IMR-90 (cell line): ENCODE results near the gene PAGE4. TPM values are rescaled to one million over a fixed set of nuclear protein-coding genes. Genes with fewer than 3 reads are reported as not detected.

Experiments used
- ATAC-seq: fragments of 200-7000 bp; cut with Tn5 transposase; 2 replicates; pipeline ENCODE4 v1.9.1; 2020; ENCODE audit warnings: low read depth, mild to moderate bottlenecking, moderate library complexity
- BruUV-seq: library from RNA; stranded (reverse); fragments of 400-500 nt; replicated peaks from 2 replicates; lab custom pipeline; 2021; lab: Mats Ljungman, UMichigan
- CTCF ChIA-PET: fragments of 300-600 bp; formaldehyde crosslinking; extraction: SDS; loops from one replicate; lab custom pipeline; 2021; ENCODE audit warnings: antibody characterized with exemption; lab: Yijun Ruan, JAX
- POLR2A ChIA-PET: fragments of 300-600 bp; sonication (Branson Sonifier 250); formaldehyde crosslinking; loops from one replicate; lab custom pipeline; 2022; ENCODE audit warnings: antibody characterized with exemption; ENCODE audit not compliant: unreplicated experiment; lab: Charles Lee
- DNase-seq: peaks from one replicate; pipeline ENCODE4 v3.0.0; 2013
- H2AFZ ChIP-seq: replicated peaks from 2 replicates; pipeline ENCODE3; 2013; ENCODE audit warnings: low read length, mild to moderate bottlenecking; ENCODE audit not compliant: poor library complexity
- H2AK5ac ChIP-seq: 2 replicates; pipeline ENCODE4 v1.6.1; 2013; ENCODE audit warnings: low read depth, low read length, inconsistent platforms
- H2AK9ac ChIP-seq: replicated peaks from 2 replicates; pipeline ENCODE3; 2013; ENCODE audit warnings: mild to moderate bottlenecking, low read depth, low read length, moderate library complexity; ENCODE audit not compliant: poor library complexity
- H2BK120ac ChIP-seq: 2 replicates; pipeline ENCODE4 v1.6.1; 2013; ENCODE audit warnings: low read depth, low read length, inconsistent platforms
- H2BK15ac ChIP-seq: 3 replicates; pipeline ENCODE4 v1.6.1; 2013; ENCODE audit warnings: low read depth, low read length, inconsistent platforms
- H2BK20ac ChIP-seq: 2 replicates; pipeline ENCODE4 v1.6.1; 2013; ENCODE audit warnings: low read depth, mild to moderate bottlenecking, inconsistent platforms, low read length, moderate library complexity
- H2BK5ac ChIP-seq: 2 replicates; pipeline ENCODE4 v1.6.1; 2013; ENCODE audit warnings: mild to moderate bottlenecking, low read depth, low read length, inconsistent platforms; ENCODE audit not compliant: poor library complexity, severe bottlenecking
- H3K14ac ChIP-seq: replicated peaks from 2 replicates; pipeline ENCODE4 v1.6.1; 2013; ENCODE audit warnings: low read depth, low read length, inconsistent platforms
- H3K18ac ChIP-seq: 2 replicates; pipeline ENCODE4 v1.6.1; 2013; ENCODE audit warnings: low read depth, low read length, control low read depth
- H3K23ac ChIP-seq: 2 replicates; pipeline ENCODE4 v1.6.1; 2013; ENCODE audit warnings: low read depth, low read length, inconsistent platforms
- H3K27ac ChIP-seq: 2 replicates; pipeline ENCODE4 v1.5.1; 2013; ENCODE audit warnings: mild to moderate bottlenecking, control low read depth, low read length; ENCODE audit not compliant: insufficient read depth
- H3K27me3 ChIP-seq: 2 replicates; pipeline ENCODE4 v1.6.1; 2013; ENCODE audit warnings: low read length; ENCODE audit not compliant: control insufficient read depth, insufficient read depth
- H3K36me3 ChIP-seq: 2 replicates; pipeline ENCODE4 v1.6.1; 2013; ENCODE audit warnings: low read length, mixed read lengths; ENCODE audit not compliant: control insufficient read depth, insufficient read depth
- H3K4ac ChIP-seq: 2 replicates; pipeline ENCODE4 v1.6.1; 2013; ENCODE audit warnings: low read depth, low read length, inconsistent platforms
- H3K4me1 ChIP-seq: 2 replicates; pipeline ENCODE4 v1.6.1; 2013; ENCODE audit warnings: low read length, mixed read lengths; ENCODE audit not compliant: control insufficient read depth, insufficient read depth
- H3K4me2 ChIP-seq: 2 replicates; pipeline ENCODE4 v1.6.1; 2013; ENCODE audit warnings: low read depth, mild to moderate bottlenecking, control low read depth, low read length, moderate library complexity
- H3K4me3 ChIP-seq: 2 replicates; pipeline ENCODE4 v1.5.1; 2013; ENCODE audit warnings: low read depth, mild to moderate bottlenecking, control low read depth, low read length, moderate library complexity; ENCODE audit not compliant: insufficient read depth
- H3K56ac ChIP-seq: 2 replicates; pipeline ENCODE4 v1.6.1; 2013; ENCODE audit warnings: low read length, inconsistent platforms; ENCODE audit not compliant: insufficient read depth; ENCODE audit errors: extremely low read depth
- H3K79me1 ChIP-seq, 2 experiments: 2 replicates each; pipeline ENCODE4 v1.6.1; 2013; ENCODE audit warnings: low read length in 2 of 2, inconsistent platforms in 1 of 2, low read depth in 1 of 2
- H3K9ac ChIP-seq: 2 replicates; pipeline ENCODE4 v1.6.1; 2013; ENCODE audit warnings: low read depth, low read length, control low read depth
- H3K9me1 ChIP-seq: 2 replicates; pipeline ENCODE4 v1.6.1; 2013; ENCODE audit warnings: low read length, inconsistent platforms; ENCODE audit not compliant: insufficient read depth
- H3K9me3 ChIP-seq: 2 replicates; pipeline ENCODE4 v1.6.1; 2013; ENCODE audit warnings: low read length; ENCODE audit not compliant: control insufficient read depth, insufficient read depth
- H4K20me1 ChIP-seq: 2 replicates; pipeline ENCODE4 v1.6.1; 2013; ENCODE audit warnings: low read length, inconsistent platforms; ENCODE audit not compliant: insufficient read depth
- H4K5ac ChIP-seq: 2 replicates; pipeline ENCODE4 v1.6.1; 2013; ENCODE audit warnings: mild to moderate bottlenecking, low read depth, low read length, control low read depth
- H4K8ac ChIP-seq, 2 experiments: 2 replicates each; pipeline ENCODE4 v1.6.1; 2013; ENCODE audit warnings: low read depth in 2 of 2, low read length in 2 of 2, control low read depth in 1 of 2, inconsistent platforms in 1 of 2
- H4K91ac ChIP-seq: 2 replicates; pipeline ENCODE4 v1.6.1; 2013; ENCODE audit warnings: low read depth, low read length, inconsistent platforms; ENCODE audit not compliant: insufficient read depth
- BHLHE40 ChIP-seq: fragments of 150-350 bp; IDR thresholded peaks from 2 replicates; pipeline ENCODE4 v1.6.1; 2016; ENCODE audit warnings: mild to moderate bottlenecking, low read depth, low read length
- CEBPB ChIP-seq: IDR thresholded peaks from 2 replicates; pipeline ENCODE4 v1.6.1; 2012; ENCODE audit warnings: low read depth, low read length, improper control_type of control experiment
- CHD1 ChIP-seq: IDR thresholded peaks from 2 replicates; pipeline ENCODE4 v1.6.1; 2012; ENCODE audit warnings: low read depth, low read length, improper control_type of control experiment
- FOS ChIP-seq: fragments of 150-350 bp; IDR thresholded peaks from 2 replicates; pipeline ENCODE4 v1.6.1; 2016; ENCODE audit warnings: low read depth, low read length
- MAZ ChIP-seq: IDR thresholded peaks from 2 replicates; pipeline ENCODE4 v1.6.1; 2012; ENCODE audit warnings: low read depth, mild to moderate bottlenecking, low read length, improper control_type of control experiment, moderate library complexity, borderline replicate concordance
- MXI1 ChIP-seq: IDR thresholded peaks from 2 replicates; pipeline ENCODE4 v1.6.1; 2012; ENCODE audit warnings: low read depth, mild to moderate bottlenecking, low read length, moderate library complexity, borderline replicate concordance
- NFE2L2 ChIP-seq: fragments of 150-350 bp; IDR thresholded peaks from 2 replicates; pipeline ENCODE4 v1.6.1; 2016; ENCODE audit warnings: low read depth, mild to moderate bottlenecking, low read length
- POLR2A ChIP-seq: IDR thresholded peaks from 2 replicates; pipeline ENCODE4 v1.6.1; 2012; ENCODE audit warnings: mild to moderate bottlenecking, low read depth, low read length
- RAD21 ChIP-seq: IDR thresholded peaks from 2 replicates; pipeline ENCODE4 v1.6.1; 2012; ENCODE audit warnings: low read length, improper control_type of control experiment
- RCOR1 ChIP-seq: IDR thresholded peaks from 2 replicates; pipeline ENCODE4 v1.6.1; 2012; ENCODE audit warnings: mild to moderate bottlenecking, low read length, improper control_type of control experiment; ENCODE audit not compliant: insufficient replicate concordance
- SMC3 ChIP-seq: fragments of 150-350 bp; IDR thresholded peaks from 2 replicates; pipeline ENCODE4 v1.6.1; 2016; ENCODE audit warnings: low read depth, mild to moderate bottlenecking, antibody characterized with exemption, low read length, moderate library complexity
- WGBS, 2 experiments: methylation state at CpG; one replicate each; pipeline versions ENCODE4 v1.1.5 to v1.1.7; 2013; ENCODE audit warnings: missing lambda C conversion rate in 2 of 2; ENCODE audit not compliant: insufficient read length in 1 of 2; ENCODE audit errors: extremely low coverage in 2 of 2; 5-methylcytosine and 5-hydroxymethylcytosine counted together
- dilution Hi-C: fragments of 300-500 bp; cut with HindIII; formaldehyde crosslinking; loops from one replicate; pipeline ENCODE4 v1.14.3; 2018; ENCODE audit warnings: low sequenced_read_pairs; ENCODE audit not compliant: unreplicated experiment
- in situ Hi-C: fragments of 300-500 bp; cut with MboI; formaldehyde crosslinking; loops from 3 replicates; pipeline ENCODE4 v1.14.3; 2019; ENCODE audit warnings: low sequenced_read_pairs, inconsistent platforms, mixed read lengths
- intact Hi-C: fragments of 100-400 bp; cut with micrococcal nuclease; formaldehyde crosslinking; loops from 2 replicates; pipeline ENCODE4 v1.10.0; 2022
- polyA plus RNA-seq, 3 experiments: library from polyadenylated mRNA; depleted of rRNA; stranded (reverse); fragments of >200 nt; gene quantifications; 2 replicates each; pipeline ENCODE4 v1.2.3, GENCODE V29; 2012; ENCODE audit warnings: low replicate concordance in 1 of 3
- total RNA-seq: library from RNA; depleted of rRNA; stranded (reverse); fragments of >200 nt; gene quantifications from 2 replicates; pipeline ENCODE4 v1.2.3, GENCODE V29; 2012
- TF ChIP-seq, protein P1 (sequence below): conservative IDR thresholded peaks from 2 replicates; pipeline ENCODE4 v1.5.1; 2012; ENCODE audit warnings: mild to moderate bottlenecking, low read depth, low read length, improper control_type of control experiment
- TF ChIP-seq, protein P2 (sequence below): fragments of 150-350 bp; IDR thresholded peaks from 2 replicates; pipeline ENCODE4 v1.6.1; 2016; ENCODE audit warnings: low read depth, mild to moderate bottlenecking, low read length, moderate library complexity, borderline replicate concordance
- TF ChIP-seq, protein P3 (sequence below): fragments of 150-350 bp; IDR thresholded peaks from 2 replicates; pipeline ENCODE4 v1.6.1; 2017; ENCODE audit warnings: mild to moderate bottlenecking, antibody characterized with exemption, low read length, low read depth

Gene PAGE4
- total and polyA plus RNA-seq, 2 of the 4 experiments (the other 2 are of a cell fraction): not detected

DNA sequence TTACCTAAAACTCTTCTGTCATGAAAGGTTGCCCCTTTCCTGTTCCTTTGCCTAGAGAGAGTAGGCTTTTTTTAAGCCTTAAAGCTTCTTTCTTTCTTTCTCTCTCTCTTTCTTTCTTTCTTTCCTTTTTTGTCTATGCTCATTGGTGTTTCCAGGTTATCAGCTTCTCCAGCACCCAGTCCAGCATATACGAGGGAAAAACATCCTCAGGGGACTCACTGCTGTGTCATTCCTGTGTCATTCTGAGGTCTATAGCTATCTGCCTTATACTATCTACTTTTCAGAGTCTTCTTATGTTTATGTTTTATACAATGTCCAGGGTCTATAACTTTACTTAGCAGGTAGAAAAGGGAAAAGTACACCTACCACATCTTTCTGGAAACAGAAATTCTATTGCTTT, 39.6 kb downstream of the PAGE4 start:
- DNase-seq (no peak), ATAC-seq (no peak)
- POLR2A ChIA-PET: no interaction called here
- H4K5ac ChIP-seq: no peak overlapping the region
- H3K4me2 ChIP-seq: no peak overlapping the region
- H4K8ac ChIP-seq: no peak overlapping the region
- TF ChIP-seq MXI1 (no peak), MAZ (no peak), NFE2L2 (no peak), CEBPB (no peak), BHLHE40 (no peak), RCOR1 (no peak), CHD1 (no peak), FOS (no peak), POLR2A (no peak), SMC3 (no peak), RAD21 (no peak)
- TF ChIP-seq, protein P1, sequence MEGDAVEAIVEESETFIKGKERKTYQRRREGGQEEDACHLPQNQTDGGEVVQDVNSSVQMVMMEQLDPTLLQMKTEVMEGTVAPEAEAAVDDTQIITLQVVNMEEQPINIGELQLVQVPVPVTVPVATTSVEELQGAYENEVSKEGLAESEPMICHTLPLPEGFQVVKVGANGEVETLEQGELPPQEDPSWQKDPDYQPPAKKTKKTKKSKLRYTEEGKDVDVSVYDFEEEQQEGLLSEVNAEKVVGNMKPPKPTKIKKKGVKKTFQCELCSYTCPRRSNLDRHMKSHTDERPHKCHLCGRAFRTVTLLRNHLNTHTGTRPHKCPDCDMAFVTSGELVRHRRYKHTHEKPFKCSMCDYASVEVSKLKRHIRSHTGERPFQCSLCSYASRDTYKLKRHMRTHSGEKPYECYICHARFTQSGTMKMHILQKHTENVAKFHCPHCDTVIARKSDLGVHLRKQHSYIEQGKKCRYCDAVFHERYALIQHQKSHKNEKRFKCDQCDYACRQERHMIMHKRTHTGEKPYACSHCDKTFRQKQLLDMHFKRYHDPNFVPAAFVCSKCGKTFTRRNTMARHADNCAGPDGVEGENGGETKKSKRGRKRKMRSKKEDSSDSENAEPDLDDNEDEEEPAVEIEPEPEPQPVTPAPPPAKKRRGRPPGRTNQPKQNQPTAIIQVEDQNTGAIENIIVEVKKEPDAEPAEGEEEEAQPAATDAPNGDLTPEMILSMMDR: no peak
- TF ChIP-seq, protein P2, sequence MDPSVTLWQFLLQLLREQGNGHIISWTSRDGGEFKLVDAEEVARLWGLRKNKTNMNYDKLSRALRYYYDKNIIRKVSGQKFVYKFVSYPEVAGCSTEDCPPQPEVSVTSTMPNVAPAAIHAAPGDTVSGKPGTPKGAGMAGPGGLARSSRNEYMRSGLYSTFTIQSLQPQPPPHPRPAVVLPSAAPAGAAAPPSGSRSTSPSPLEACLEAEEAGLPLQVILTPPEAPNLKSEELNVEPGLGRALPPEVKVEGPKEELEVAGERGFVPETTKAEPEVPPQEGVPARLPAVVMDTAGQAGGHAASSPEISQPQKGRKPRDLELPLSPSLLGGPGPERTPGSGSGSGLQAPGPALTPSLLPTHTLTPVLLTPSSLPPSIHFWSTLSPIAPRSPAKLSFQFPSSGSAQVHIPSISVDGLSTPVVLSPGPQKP: no peak
- TF ChIP-seq, protein P3, sequence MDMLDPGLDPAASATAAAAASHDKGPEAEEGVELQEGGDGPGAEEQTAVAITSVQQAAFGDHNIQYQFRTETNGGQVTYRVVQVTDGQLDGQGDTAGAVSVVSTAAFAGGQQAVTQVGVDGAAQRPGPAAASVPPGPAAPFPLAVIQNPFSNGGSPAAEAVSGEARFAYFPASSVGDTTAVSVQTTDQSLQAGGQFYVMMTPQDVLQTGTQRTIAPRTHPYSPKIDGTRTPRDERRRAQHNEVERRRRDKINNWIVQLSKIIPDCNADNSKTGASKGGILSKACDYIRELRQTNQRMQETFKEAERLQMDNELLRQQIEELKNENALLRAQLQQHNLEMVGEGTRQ: no peak
- in situ Hi-C loops (no loop called here), dilution Hi-C loops (no loop called here), intact Hi-C loops (no loop called here)
- H3K9me3 ChIP-seq: no peaks in the 10 kb centered on the region
- H2BK5ac ChIP-seq: no peak overlapping the region
- peaks cover 12% of the 10 kb centered on the region for H3K27me3 ChIP-seq
- H2BK120ac ChIP-seq: no peak overlapping the region
- H3K4me3 ChIP-seq: no peak overlapping the region
- CTCF ChIA-PET: interaction anchor here (0.6 kb wide), 1 partner anchor 45 kb away, joined by 3 read pairs; no protein-coding TSS in a partner anchor
- no peak overlapping the region for H3K27ac ChIP-seq
- no peak overlapping the region for H2BK20ac ChIP-seq
- H3K79me1 ChIP-seq: no peaks in the 10 kb centered on the region
- no peak overlapping the region for H2BK15ac ChIP-seq
- no CpG with 5 or more reads among the region's 1 CpG for WGBS, 2 experiments
- no peak overlapping the region for H4K91ac ChIP-seq
- H3K23ac ChIP-seq: no peak overlapping the region
- no peak overlapping the region for H2AFZ ChIP-seq
- no peaks in the 10 kb centered on the region for H4K20me1 ChIP-seq
- H3K18ac ChIP-seq: no peak overlapping the region
- no peak overlapping the region for H3K56ac ChIP-seq
- H3K36me3 ChIP-seq: no peaks in the 10 kb centered on the region
- no peaks in the 10 kb centered on the region for H3K9me1 ChIP-seq
- H3K4me1 ChIP-seq: no peaks in the 10 kb centered on the region
- H3K4ac ChIP-seq: no peak overlapping the region
- no peak overlapping the region for H2AK9ac ChIP-seq
- no peak overlapping the region for H2AK5ac ChIP-seq
- H3K9ac ChIP-seq: no peak overlapping the region
- no TSS peak for BruUV-seq
- H3K14ac ChIP-seq: no peak overlapping the region
